ENCODE results near the gene DEPDC5.

The DEPDC5 gene

DNA sequence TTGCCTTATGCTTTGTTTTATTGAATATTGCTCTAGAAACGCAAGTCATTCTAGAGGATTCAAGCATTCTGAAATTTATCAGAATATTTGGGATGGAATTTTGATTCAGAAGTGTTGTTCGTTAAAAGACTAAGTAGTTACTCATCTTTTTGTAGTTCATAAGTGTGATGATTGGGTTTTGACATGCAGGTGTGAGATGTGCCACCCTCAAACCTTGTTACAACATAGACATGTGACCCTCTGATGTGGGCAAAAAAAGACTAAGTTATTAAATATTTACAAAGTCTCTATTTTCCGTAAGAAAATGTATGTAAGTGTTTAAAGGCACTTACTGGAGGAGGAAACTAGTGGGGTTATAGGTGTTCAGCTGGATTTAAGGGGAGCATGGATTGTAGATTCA is 199.4 kb downstream of the DEPDC5 start:
- DNase-seq: no peak

DNA sequence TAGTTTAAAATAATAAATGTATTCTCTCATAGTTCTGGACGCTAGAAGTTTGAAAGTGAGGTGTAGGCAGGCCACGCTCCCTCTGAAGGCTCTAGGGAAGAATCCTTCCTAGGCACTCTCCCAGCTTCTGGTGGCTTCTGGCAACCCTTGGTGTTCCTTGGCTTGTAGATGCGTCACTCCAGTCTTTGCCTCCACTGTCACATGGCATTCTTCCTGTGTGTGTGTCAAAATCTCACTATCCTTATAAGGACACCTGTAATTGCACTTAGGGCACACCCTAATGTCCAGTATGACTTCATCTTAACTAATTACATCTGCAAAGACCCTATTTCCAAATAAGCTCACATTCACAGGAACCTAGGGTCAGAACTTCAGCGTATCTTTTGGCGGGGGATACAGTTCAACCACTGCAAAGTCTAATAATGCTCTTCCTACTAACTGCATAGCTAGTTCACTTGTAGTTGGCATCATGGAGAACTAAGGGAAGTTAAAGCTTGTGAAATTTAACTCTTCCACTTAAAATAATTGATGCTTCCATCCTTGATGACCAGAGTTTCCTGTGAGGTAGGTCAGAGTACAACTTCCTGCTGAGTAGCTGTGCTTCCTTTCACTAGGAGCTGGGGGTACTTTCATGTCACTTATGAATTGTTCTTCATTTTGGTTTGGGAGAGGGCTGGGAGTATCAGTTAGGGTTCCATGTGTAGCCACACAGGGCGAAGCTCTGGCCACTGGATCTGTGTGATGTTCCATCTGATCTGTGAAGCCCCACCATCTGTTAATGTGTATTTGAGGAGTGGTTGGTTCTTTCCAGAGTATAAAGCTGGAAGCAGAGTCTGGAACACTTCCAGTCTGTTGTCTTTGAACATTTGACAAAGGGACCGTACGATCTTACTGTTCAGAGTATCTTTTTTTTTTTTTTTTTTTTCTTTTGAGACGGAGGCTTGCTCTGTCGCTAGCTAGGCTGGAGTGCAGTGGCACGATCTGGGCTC is 201.0 kb downstream of the DEPDC5 start:
- no peak for DNase-seq

DNA sequence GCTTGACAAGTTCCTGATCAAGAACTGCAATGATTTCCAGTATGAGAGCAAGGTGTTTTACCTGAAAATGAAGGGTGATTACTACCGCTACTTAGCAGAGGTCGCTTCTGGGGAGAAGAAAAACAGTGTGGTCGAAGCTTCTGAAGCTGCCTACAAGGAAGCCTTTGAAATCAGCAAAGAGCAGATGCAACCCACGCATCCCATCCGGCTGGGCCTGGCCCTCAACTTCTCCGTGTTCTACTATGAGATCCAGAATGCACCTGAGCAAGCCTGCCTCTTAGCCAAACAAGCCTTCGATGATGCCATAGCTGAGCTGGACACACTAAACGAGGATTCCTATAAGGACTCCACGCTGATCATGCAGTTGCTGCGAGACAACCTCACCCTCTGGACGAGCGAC is 202.5 kb downstream of the DEPDC5 start:
- DNase-seq: no peak

Data from CD4-positive, alpha-beta T cell treated with Interleukin-15 for 1 hour (primary cell).